Measurements from ENCODE around the gene YEATS2. TPM values are rescaled to one million over a fixed set of nuclear protein-coding genes. Genes with fewer than 3 reads are reported as not detected.

Gene YEATS2
- total RNA-seq, 4 donors from 2014 or later = 14.0 to 24.1 (median 16.3) TPM

GRCh38 chr3:183854318-183855035, 156.9 kb downstream of the YEATS2 start:
- intact Hi-C loops (cut with DNase I; ENCODE audit: low total_unique reads) = no loop called here
- TF ChIP-seq POLR2A (IDR thresholded peaks at IDR 0.05) (no peak), CTCF (IDR thresholded peaks at IDR 0.05) (no peak)
- whole genome bisulfite sequencing, 2 donors = 72 to 89% methylated on average over 4 of the region's 4 CpGs
- no peak overlapping the region for H3K4me3 ChIP-seq (ENCODE audit: low read depth, poor library complexity, severe bottlenecking)
- DNase-seq (ENCODE audit: low spot score in 2 of 2) = no peak

DNA sequence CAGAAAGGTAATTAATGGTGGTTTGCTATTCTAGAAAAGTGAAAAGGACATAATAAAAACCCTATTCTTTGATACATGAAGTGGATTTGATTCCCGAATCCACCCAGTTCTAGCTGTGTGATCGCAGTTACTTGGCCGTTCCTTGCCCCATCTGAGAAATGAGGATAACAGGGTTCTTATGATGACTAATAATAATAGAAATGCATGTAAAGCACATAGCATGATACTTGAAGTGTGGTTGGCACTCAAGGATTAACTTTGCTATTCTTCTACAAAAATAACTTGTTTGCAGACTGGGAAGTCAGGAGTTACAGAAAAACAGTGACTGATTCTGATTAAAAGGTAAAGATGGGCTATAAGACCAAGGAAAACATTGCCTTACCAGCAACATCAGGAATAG, 160.3 kb downstream of the YEATS2 start:
- 93 to 97% methylated on average over 3 of the region's 3 CpGs for WGBS, 2 donors
- no peak overlapping the region for H3K4me3 ChIP-seq (ENCODE audit: low read depth, poor library complexity, severe bottlenecking)
- intact Hi-C loops (cut with DNase I; ENCODE audit: low total_unique reads) = no loop called here
- DNase-seq (ENCODE audit: low spot score in 2 of 2) = no peak
- TF ChIP-seq POLR2A (IDR thresholded peaks at IDR 0.05) (no peak), CTCF (IDR thresholded peaks at IDR 0.05) (no peak)

Other genes starting within 250 kb of the YEATS2 start
- gene KLHL6, start 142.1 kb upstream of the YEATS2 start, total RNA-seq = under 1 TPM; 0.10 to 0.58 (median 0.23) TPM
- gene KLHL24, start 62.2 kb upstream of the YEATS2 start, total RNA-seq = 100 to 1,000 TPM in 2 of 4 donors, 10 to 100 TPM in 2; 58.7 to 132 (median 103) TPM
- gene MAP6D1, start 127.8 kb downstream of the YEATS2 start, total RNA-seq = 10 to 100 TPM in 2 of 4 donors, 1 to 10 TPM in 2; 2.6 to 19.2 (median 11.7) TPM
- 10 to 100 TPM; 19.5 to 40.5 (median 22.3) TPM for gene PARL, start 187.1 kb downstream of the YEATS2 start, total RNA-seq

All from lower leg skin (tissue), 4 donors.